Activated CD8-positive, alpha-beta memory T cell treated with anti-CD3 and anti-CD28 coated beads, Interleukin-2, amount 10 ng/mL, durations not matched to agents 7 days and 5 days (primary cell): ENCODE measurements around the gene GIT1. TPM values are rescaled to one million over a fixed set of nuclear protein-coding genes. Genes with fewer than 3 reads are reported as not detected.

Source experiments
- ATAC-seq: fragments of 150-1000 bp; cut with Tn5 transposase; one replicate; pipeline ENCODE4 v1.10.0; 2021; ENCODE audit warnings: moderate library complexity
- CTCF ChIA-PET: fragments of 350-600 bp; sonication (Branson Sonifier 250); formaldehyde crosslinking; loops from one replicate; lab custom pipeline; 2021; ENCODE audit warnings: antibody characterized with exemption; lab: Charles Lee
- DNase-seq: peaks from one replicate; pipeline ENCODE4 v3.0.0-alpha.2; 2020
- H3K27ac Mint-ChIP-seq: one replicate; pipeline ENCODE4 v1.8.0; 2021; ENCODE audit warnings: mild to moderate bottlenecking, mixed read lengths
- H3K27me3 Mint-ChIP-seq: one replicate; pipeline ENCODE4 v1.8.0; 2021; ENCODE audit warnings: mixed read lengths
- H3K36me3 Mint-ChIP-seq: one replicate; pipeline ENCODE4 v1.8.0; 2021; ENCODE audit warnings: mild to moderate bottlenecking, mixed read lengths
- H3K4me1 Mint-ChIP-seq: one replicate; pipeline ENCODE4 v1.8.0; 2021; ENCODE audit warnings: mixed read lengths
- H3K4me3 Mint-ChIP-seq: one replicate; pipeline ENCODE4 v1.8.0; 2021; ENCODE audit warnings: mild to moderate bottlenecking, moderate library complexity, mixed read lengths
- H3K9me3 Mint-ChIP-seq: one replicate; pipeline ENCODE4 v1.8.0; 2022; ENCODE audit warnings: low read depth, mixed read lengths
- total RNA-seq, 2 experiments: library from RNA; stranded (reverse); gene quantifications; one replicate each; pipeline ENCODE4 v1.2.3, GENCODE V29; 2021

The GIT1 gene
- total RNA-seq, 2 experiments from 2014 or later: 69.5 to 79.5 TPM

- DNase-seq: no peak
- ATAC-seq: no peak
- H3K36me3 Mint-ChIP-seq: no peaks in the 10 kb centered on the region
- H3K27me3 Mint-ChIP-seq: peaks cover 18% of the 10 kb centered on the region
- no peaks in the 10 kb centered on the region for H3K9me3 Mint-ChIP-seq
- H3K27ac Mint-ChIP-seq: no peak overlapping the region
- peaks cover 51% of the 10 kb centered on the region for H3K4me1 Mint-ChIP-seq
- CTCF ChIA-PET: interaction anchor here (0.9 to 24.4 kb wide), 4 partner anchors 17 to 186 kb away, joined by 3 to 458 read pairs (median 22); partner anchors contain the start of genes ABHD15 and TP53I13
- H3K4me3 Mint-ChIP-seq: peak overlapping the region; percentile 65
These were observed 32.3 kb upstream of the GIT1 start for GRCh38 chr17:29621751-29622194.

GRCh38 chr17:29620779-29621500 lies 31.5 kb upstream of the GIT1 start:
- H3K4me3 Mint-ChIP-seq: peak overlapping the region; percentile 40
- H3K36me3 Mint-ChIP-seq: no peaks in the 10 kb centered on the region
- ATAC-seq: no peak
- CTCF ChIA-PET: interaction anchor here (0.9 to 24.4 kb wide), 6 partner anchors 18 to 187 kb away, joined by 3 to 458 read pairs (median 23); partner anchors contain the start of genes ABHD15 and TP53I13
- H3K27ac Mint-ChIP-seq: no peak overlapping the region
- H3K4me1 Mint-ChIP-seq: peaks cover 60% of the 10 kb centered on the region
- H3K9me3 Mint-ChIP-seq: no peaks in the 10 kb centered on the region
- H3K27me3 Mint-ChIP-seq: peaks cover 18% of the 10 kb centered on the region
- no peak for DNase-seq

GRCh38 chr17:29620271-29620670 lies 30.8 kb upstream of the GIT1 start:
- Mint-ChIP-seq H3K27me3 (peaks cover 18% of the 10 kb centered on the region), H3K9me3 (no peaks in the 10 kb centered on the region), H3K4me1 (peaks cover 58% of the 10 kb centered on the region), H3K4me3 (no peak overlapping the region), H3K27ac (no peak overlapping the region), H3K36me3 (no peaks in the 10 kb centered on the region)
- DNase-seq (no peak), ATAC-seq (no peak)
- CTCF ChIA-PET: interaction anchor here (0.9 to 24.4 kb wide), 5 partner anchors 19 to 158 kb away, joined by 3 to 458 read pairs (median 40); partner anchors contain the start of genes ABHD15 and TP53I13

- H3K27me3 Mint-ChIP-seq: peaks cover 18% of the 10 kb centered on the region
- ATAC-seq: no peak
- no peak for DNase-seq
- no peak overlapping the region for H3K4me3 Mint-ChIP-seq
- no peaks in the 10 kb centered on the region for H3K36me3 Mint-ChIP-seq
- CTCF ChIA-PET: interaction anchor here (1.0 to 24.4 kb wide), 9 partner anchors 8 to 312 kb away, joined by 3 to 458 read pairs (median 40); partner anchors contain the start of genes ABHD15, SSH2 and TP53I13
- H3K27ac Mint-ChIP-seq: no peak overlapping the region
- H3K4me1 Mint-ChIP-seq: peaks cover 58% of the 10 kb centered on the region
- H3K9me3 Mint-ChIP-seq: no peaks in the 10 kb centered on the region
These were observed 29.8 kb upstream of the GIT1 start for GRCh38 chr17:29619251-29619650.

- no peak for DNase-seq
- no peak overlapping the region for H3K27ac Mint-ChIP-seq
- no peaks in the 10 kb centered on the region for H3K9me3 Mint-ChIP-seq
- H3K4me1 Mint-ChIP-seq: peaks cover 57% of the 10 kb centered on the region
- CTCF ChIA-PET: interaction anchor here (0.6 to 24.4 kb wide), 27 partner anchors 8 to 475 kb away, joined by 3 to 458 read pairs (median 12); partner anchors contain the start of genes ABHD15, ANKRD13B, NUFIP2 and SSH2
- no peaks in the 10 kb centered on the region for H3K36me3 Mint-ChIP-seq
- peak overlapping the region; percentile 44 for H3K4me3 Mint-ChIP-seq
- H3K27me3 Mint-ChIP-seq: peaks cover 18% of the 10 kb centered on the region
- no peak for ATAC-seq
These were observed 29.0 kb upstream of the GIT1 start for GRCh38 chr17:29618272-29619065.

- CTCF ChIA-PET: interaction anchor here (0.7 to 24.4 kb wide), 39 partner anchors 9 to 702 kb away, joined by 3 to 458 read pairs (median 6); partner anchors contain the start of genes ABHD15, ANKRD13B, NUFIP2 and SSH2
- DNase-seq: peak; percentile 94
- no peaks in the 10 kb centered on the region for H3K36me3 Mint-ChIP-seq
- ATAC-seq: peak; percentile 34
- H3K27me3 Mint-ChIP-seq: peaks cover 18% of the 10 kb centered on the region
- H3K4me1 Mint-ChIP-seq: peaks cover 50% of the 10 kb centered on the region
- H3K4me3 Mint-ChIP-seq: peak overlapping the region; percentile 80
- no peaks in the 10 kb centered on the region for H3K9me3 Mint-ChIP-seq
- H3K27ac Mint-ChIP-seq: peak overlapping the region; percentile 95
These were observed 28.2 kb upstream of the GIT1 start for GRCh38 chr17:29617481-29618271.

GRCh38 chr17:29617125-29617480 lies 27.7 kb upstream of the GIT1 start:
- peak; percentile 71 for ATAC-seq
- H3K4me1 Mint-ChIP-seq: peaks cover 48% of the 10 kb centered on the region
- peak overlapping the region; percentile 80 for H3K4me3 Mint-ChIP-seq
- peak; percentile 96 for DNase-seq
- H3K9me3 Mint-ChIP-seq: no peaks in the 10 kb centered on the region
- peak overlapping the region; percentile 95 for H3K27ac Mint-ChIP-seq
- no peaks in the 10 kb centered on the region for H3K36me3 Mint-ChIP-seq
- CTCF ChIA-PET: interaction anchor here (0.7 to 24.4 kb wide), 39 partner anchors 10 to 703 kb away, joined by 3 to 458 read pairs (median 6); partner anchors contain the start of genes ABHD15, ANKRD13B, SSH2 and TP53I13
- peaks cover 17% of the 10 kb centered on the region for H3K27me3 Mint-ChIP-seq

GRCh38 chr17:29616300-29617048 lies 27.0 kb upstream of the GIT1 start:
- H3K27me3 Mint-ChIP-seq: peaks cover 12% of the 10 kb centered on the region
- CTCF ChIA-PET: interaction anchor here (0.8 to 24.4 kb wide), 36 partner anchors 10 to 703 kb away, joined by 3 to 458 read pairs (median 6); partner anchors contain the start of genes ABHD15, ANKRD13B, MYO18A and NUFIP2
- H3K9me3 Mint-ChIP-seq: no peaks in the 10 kb centered on the region
- H3K36me3 Mint-ChIP-seq: no peaks in the 10 kb centered on the region
- H3K4me3 Mint-ChIP-seq: peak overlapping the region; percentile 80
- DNase-seq (no peak), ATAC-seq (no peak)
- H3K4me1 Mint-ChIP-seq: peaks cover 44% of the 10 kb centered on the region
- peak overlapping the region; percentile 95 for H3K27ac Mint-ChIP-seq

- Mint-ChIP-seq H3K4me3 (peak overlapping the region; percentile 80), H3K36me3 (no peaks in the 10 kb centered on the region), H3K4me1 (peaks cover 44% of the 10 kb centered on the region), H3K27ac (peak overlapping the region; percentile 95), H3K27me3 (peaks cover 12% of the 10 kb centered on the region), H3K9me3 (no peaks in the 10 kb centered on the region)
- CTCF ChIA-PET: interaction anchor here (0.7 to 24.4 kb wide), 18 partner anchors 11 to 492 kb away, joined by 3 to 458 read pairs (median 5); partner anchors contain the start of genes ABHD15, ANKRD13B, MYO18A and NUFIP2
- DNase-seq (peak; percentile 92), ATAC-seq (peak; percentile 66)
These were observed 26.2 kb upstream of the GIT1 start for GRCh38 chr17:29615492-29616299.

- peak; percentile 41 for ATAC-seq
- peak; percentile 96 for DNase-seq
- H3K27ac Mint-ChIP-seq: peak overlapping the region; percentile 95
- no peaks in the 10 kb centered on the region for H3K9me3 Mint-ChIP-seq
- peak overlapping the region; percentile 80 for H3K4me3 Mint-ChIP-seq
- no peaks in the 10 kb centered on the region for H3K36me3 Mint-ChIP-seq
- CTCF ChIA-PET: interaction anchor here (0.6 to 24.4 kb wide), 12 partner anchors 10 to 491 kb away, joined by 3 to 458 read pairs (median 6); partner anchors contain the start of genes ABHD15, ANKRD13B, SSH2 and TP53I13
- peaks cover 8% of the 10 kb centered on the region for H3K27me3 Mint-ChIP-seq
- peaks cover 44% of the 10 kb centered on the region for H3K4me1 Mint-ChIP-seq
These were observed 25.6 kb upstream of the GIT1 start for GRCh38 chr17:29615048-29615385.
